NCI-H2227 treated with DMSO at 0.1 percent for 48 hours (cell line): ENCODE results near the gene MPPED1.

ENCODE experiments used
- DNase-seq: peaks from one replicate; lab custom pipeline; 2025; lab: John Stamatoyannopoulos, UW

Gene MPPED1

DNA sequence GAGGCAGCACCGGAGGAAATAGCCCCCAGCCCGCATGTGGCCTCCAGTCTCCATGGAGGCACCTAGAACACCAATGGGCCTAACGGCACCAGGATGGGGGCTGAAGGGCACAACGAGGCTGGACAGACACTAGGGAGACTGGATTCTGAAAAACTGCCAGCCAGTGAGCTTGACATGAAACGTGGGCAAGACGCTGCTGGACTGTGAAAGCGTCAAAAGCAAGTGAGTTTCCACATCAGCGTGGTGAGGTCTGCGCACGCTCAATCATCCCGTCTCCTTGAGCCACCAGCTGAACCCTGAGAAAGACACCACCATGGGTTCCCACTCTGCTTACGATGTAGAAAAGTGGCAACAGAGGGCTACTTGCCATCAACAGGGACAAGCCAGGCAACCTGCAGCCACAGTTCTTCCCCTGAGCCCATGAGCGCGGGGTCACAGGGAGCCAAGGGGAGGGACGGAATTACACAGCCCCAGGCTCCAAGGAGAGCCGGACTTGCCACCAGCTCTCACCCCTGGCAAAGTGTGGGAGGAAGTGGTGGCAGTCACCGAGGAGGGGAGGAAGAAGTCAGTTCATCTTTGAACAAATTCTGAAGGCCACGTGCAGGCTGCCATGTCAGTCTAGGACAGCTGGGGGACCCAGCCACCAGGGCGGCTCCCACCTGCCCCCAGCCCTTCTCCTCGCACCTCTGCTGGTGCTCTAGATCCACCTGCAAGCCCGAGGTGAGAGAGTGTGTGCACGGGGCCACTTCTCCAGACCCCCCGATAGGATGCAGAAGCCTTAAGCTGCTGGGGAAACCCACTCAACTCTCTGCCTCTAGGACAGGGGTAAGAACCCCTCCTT is 131.1 kb downstream of the MPPED1 start:
- DNase-seq = no peak

DNA sequence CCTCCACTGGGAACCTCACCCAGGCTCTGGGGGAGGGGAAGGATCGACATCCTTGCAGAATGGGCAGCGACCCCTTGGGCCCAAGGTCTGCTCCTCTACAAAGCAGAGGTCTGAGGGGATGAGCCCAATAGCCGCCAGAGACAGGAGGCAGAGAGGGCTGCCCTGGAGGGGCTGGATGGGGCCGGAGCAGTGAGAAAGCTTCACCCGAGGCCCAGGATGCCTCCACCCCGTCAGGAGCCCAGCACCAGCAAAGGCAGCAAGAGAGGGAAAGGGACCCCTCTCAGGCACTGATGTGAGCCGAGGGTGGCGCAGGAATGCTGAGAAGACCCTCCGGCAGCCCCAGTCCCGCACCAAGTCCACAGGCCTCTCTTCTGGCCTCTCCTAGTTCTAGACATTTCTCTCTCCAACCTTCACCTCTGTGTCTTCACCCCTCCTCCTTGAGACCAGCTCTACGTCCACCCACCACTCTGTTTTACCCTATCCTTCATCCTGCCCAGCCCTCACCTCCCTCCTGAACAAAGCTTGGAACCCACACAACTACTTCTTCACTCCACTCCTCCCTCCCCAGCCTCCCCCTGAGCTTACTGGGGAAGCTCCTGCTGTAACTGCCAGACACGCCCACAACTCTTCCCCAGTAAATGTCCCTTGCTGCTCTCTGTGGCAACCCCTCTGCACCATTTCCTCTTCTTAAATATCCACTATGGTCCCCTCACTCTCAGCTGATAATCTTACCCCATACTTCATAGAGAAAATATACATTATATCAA is 131.9 kb downstream of the MPPED1 start:
- no peak for DNase-seq

DNA sequence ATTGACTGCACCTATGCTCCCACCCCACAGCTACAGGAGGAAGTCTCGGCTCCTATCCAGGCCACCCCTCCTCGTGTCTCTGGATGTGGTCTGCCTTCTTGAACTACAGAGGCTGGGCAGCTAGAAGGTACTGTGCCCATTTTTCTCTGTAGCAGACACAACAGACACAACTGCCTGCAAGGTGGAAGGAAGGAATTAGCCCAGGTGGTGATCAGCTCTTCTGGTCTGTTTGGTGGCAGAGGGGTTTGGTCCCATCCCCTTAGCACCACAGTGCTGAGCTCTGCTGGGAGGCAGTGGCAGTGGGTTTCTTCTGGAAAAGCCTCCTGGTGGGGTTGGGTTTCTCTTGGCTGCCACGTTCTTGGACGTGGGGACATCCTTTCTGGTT is 132.5 kb downstream of the MPPED1 start:
- no peak for DNase-seq

DNA sequence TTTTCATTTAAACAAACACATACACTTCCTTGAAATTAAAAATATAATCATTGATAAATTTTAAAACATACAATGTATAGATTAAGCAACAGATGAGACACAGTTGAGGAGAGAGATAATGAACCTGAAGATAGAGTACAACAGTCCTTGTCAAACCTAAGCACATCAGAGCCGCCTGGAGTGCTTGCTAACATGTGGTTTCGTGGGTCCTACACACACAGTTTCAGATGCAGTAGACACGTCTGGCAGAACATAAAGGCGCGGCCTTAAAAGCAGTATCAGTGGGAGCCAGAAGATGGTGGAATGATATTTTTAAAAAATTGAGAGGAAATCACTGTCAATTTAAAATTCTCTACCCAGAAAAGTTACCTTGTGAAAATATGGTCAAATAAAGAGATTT is 134.4 kb downstream of the MPPED1 start:
- DNase-seq = no peak

DNA sequence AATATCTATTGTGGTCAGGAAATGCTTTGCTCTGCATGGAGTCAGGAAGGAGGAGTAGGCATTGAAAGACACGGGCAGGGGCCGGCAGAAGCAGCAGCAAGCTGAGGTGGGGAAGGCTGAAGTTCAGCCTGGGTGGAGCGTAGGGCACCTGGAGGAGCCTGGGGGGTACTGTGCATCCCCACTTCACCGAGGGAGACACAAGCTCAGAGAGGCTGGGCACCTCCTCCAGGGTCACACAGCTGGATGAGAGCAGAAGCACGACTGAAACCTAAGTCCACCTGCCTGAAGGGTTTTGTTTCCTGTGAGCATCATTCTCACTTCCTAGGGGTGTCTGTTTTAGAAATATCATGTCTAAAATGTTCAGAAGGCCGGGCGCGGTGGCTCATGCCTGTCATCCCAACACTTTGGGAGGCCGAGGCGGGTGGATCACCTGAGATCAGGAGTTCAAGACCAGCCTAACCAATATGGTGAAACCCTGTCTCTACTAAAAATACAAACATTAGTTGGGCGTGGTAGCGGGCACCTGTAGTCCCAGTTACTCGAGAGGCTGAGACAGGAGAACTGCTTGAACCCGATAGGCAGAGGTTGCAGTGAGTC is 138.3 kb downstream of the MPPED1 start:
- no peak for DNase-seq

DNA sequence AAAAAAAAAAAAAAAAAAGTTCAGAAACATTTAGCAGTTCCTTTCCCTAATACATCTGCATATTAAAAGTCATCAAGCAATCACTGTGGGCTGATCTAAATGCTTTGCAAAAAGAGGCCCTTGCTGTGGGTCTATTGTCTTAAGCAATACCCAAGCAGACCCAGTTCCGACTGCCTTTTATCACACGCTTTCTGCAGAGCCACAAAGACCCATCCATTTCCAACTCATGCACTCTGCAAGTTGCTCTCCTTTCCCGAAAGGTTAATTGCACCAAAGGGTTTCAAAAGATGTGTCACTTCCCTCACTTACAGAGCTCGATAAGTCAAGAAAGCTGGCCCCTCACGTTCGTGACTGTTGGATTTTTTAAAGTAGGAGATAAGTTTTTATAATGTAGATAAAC is 138.9 kb downstream of the MPPED1 start:
- DNase-seq = no peak

DNA sequence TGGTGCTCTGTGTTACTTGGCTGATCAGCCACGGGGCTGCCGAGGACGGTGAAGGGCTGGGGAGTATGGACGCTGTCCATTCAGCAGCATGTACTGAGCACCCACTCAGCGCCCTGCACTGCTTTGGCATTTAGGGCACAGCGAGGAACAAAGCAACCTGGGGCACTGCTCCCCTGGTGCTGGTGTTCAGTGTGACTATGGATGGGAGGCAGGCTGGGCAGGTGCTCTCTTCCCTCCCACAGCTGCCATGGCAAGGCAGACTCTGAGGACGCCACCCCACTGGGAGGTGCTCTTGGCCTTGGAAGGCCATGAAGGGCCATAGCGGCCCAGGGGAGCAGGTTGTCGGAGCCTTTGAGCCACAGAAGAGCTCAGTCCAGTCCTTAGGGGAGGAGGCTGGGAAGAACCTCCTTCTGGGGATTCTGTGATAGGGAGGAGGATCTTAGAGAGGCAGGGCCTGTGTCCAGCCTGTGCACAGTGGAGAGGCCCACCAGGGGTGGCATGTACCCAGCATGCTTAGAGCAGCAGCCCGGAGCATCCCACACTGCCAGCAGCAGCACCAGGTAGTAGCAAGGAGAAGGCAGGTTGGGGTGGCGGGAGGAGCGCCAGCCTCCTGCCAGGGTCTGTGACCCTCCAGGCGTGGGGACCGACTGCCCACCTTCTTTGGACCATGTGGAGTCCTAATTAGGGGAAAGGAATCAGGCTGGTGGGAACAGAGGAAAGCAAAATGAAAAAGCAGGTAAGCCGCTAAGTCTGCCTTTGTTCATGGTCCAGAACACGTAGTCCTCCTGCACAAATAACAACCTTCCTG is 141.8 kb downstream of the MPPED1 start:
- DNase-seq = no peak

DNA sequence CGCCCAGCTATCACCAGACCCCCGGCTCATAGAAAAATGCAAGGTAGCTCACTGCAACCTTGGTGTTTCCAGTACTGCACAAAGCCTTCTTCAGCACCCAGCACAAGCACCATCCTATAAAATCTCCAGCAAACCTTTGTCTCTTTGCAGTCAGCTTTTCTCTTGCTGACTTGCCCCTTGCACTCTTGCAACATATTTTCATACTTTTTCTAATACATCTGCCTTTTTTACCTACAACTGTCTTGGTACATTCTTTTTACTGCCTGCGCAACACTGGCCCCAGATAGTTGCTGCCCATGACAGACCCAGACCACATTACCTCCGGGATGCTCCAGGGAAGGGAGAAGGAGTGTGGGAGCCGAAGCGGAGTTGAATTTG is 142.4 kb downstream of the MPPED1 start:
- DNase-seq = no peak

DNA sequence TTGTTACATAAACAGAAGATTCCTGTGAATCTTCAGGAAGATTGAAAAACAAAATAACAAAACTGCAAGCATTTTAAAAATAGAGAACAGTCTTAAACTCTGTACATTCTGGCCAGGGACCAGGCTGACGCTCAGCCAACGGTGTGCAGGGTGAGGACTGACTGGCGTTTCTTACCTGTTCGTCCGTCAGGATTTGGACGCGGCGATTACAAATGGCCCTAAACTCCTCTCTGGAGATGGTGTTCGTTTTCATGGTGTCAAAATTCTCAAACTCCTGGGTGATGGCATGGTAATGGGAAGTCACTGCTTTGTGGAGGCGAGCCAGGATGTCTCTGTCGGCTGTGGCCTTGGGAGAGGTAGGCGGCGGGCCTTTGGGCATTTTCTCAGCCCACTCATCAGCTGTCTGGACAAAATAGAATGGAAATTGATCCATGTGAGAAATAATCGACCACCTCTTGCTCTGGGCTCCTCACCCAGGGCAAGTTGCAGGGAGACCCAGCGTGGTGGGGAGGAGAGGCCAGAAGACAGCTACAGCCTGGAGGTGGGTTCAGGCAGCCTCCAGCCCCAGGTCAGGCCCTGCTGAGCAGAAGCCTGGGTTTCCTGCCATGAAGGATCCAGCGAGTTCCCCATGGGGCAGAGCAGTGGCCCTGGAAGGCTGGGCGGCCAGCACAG is 143.0 kb downstream of the MPPED1 start:
- DNase-seq = no peak

DNA sequence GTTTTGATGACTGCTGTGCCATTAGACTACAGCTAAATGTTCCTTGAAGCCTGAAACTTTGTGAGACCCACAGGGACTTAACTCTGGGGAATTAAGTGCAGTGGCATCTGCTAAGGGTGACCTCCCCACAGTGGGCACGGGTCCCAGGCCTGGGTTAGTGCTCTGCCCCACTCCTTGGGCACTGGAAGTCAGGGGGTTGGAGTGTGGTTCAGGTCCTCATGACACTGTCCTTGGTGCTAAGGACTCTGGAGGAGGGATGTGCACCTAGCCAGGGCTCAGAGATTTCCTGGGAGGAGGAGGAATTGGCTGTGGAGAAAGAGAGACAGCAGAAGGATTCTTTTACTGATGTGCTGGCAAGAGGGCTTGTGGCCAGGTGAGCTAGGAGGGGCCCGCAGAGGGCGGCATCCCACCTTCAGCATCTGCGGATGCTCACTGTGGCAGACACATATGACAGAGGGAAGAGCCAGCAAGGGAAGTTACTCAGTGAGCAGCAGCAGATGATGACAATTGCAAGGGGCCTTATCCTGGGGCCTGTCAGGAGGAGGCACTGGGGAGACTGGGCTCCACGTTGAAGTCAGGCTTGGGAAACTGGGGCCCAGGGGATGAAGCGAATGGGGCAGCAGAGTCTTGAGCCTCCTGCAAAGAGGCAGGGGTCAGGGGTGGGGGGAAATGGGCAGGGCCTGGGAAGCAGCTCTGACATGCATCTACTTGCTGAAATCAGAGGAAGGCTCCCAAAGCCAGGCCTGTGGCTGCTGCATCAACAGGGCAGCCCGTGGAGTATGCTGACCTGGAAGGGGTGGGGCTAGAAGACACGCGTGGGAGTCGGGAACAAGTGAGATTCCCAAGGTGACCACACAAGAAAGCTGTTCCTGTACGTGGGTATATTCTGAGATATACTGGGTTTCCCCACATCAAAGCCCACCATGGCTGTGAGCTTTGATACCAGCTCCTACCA is 144.0 kb downstream of the MPPED1 start:
- DNase-seq = no peak
